NCI-H510A treated with DMSO at 0.1 percent for 48 hours (cell line): Measurements from ENCODE around the gene TTR.

Experiments used
- DNase-seq: peaks from one replicate; lab custom pipeline; 2025; lab: John Stamatoyannopoulos, UW

TTR gene

DNA sequence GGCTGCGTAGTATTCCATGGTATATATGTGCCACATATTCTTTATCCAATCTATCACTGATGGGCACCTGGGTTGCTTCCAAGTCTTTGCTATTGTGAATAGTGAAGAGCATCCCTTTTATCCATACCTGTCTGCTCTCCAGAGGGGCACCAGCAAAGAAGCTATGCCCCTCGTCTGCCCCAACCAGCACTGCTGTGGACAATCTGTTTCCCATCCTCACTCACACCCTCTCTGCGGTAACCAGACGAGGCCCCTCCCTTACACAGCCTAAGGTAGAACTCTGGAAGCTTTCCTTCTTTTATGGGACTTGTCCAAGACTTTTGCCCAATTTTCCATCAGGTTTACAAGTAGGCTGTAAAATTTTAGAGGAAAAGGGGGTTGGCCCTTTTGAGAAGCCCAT, 24.9 kb downstream of the TTR start:
- no peak for DNase-seq

DNA sequence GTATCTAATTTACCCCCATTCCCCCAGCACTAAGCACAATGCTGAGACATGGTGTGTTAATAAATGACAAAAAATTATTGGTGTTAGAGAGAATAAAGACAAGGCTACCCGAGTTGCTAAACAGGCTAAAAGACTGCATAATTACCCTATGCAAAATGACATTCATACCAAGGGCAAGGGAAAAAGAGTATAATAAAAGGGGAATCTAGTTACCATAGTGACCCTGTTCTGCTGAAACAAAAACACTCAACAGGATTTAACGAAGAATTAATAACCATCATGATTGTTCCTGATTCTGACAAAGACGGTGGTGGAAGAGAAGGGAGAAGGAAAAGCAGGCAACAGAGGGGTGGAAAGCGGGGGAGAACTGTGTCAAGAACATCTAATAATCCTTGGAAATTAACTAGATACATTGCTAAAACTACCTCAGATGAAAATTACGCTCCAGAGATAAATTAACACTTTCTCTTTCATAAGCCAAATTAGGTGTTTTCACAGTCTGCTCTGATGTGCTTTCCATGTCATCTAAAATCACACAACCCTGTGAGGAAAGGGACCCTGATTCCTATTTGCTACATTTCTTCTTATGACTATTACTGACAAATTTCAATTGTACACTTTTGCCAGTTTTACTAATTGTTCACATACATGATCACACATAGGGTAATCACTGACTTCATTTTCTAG, 25.5 kb downstream of the TTR start:
- DNase-seq, result no peak

DNA sequence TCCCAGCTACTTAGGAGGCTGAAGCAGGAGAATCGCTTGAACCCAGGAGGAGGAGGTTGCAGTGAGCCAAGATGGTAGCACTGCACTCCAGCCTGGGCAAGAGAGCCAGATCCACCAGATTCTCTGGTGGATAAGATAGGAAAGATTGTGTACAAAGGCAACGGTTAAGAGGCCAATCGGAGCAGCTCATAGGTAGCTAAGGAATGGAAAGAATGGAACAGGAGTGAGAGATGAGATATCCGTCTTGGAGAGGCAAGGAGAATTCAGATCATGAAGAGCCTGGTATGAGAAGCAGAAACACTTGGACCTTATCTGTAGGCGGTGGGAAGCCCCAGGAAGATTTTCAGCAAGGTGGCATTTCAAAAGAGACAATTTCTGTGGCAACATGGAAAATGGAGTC, 27.1 kb downstream of the TTR start:
- DNase-seq, result no peak

DNA sequence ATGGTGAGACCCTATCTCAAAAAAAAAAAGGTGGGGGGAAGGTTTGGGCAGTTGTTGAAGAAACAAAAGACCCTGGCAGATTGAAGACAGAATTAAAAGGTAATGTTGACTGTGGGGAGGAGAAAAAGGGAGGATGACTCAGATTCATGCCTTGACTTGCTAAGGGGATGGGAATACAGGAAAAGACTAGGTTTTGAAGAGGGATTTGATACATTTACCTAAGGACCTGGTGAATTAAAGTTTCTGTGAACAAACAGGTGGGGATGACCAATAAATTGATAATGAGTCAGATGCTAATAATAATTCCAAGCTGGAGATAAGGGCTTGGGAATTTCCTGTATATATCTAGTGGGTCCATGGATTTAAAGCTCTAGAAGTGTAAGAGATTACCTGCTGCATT, 27.6 kb downstream of the TTR start:
- DNase-seq, result no peak

DNA sequence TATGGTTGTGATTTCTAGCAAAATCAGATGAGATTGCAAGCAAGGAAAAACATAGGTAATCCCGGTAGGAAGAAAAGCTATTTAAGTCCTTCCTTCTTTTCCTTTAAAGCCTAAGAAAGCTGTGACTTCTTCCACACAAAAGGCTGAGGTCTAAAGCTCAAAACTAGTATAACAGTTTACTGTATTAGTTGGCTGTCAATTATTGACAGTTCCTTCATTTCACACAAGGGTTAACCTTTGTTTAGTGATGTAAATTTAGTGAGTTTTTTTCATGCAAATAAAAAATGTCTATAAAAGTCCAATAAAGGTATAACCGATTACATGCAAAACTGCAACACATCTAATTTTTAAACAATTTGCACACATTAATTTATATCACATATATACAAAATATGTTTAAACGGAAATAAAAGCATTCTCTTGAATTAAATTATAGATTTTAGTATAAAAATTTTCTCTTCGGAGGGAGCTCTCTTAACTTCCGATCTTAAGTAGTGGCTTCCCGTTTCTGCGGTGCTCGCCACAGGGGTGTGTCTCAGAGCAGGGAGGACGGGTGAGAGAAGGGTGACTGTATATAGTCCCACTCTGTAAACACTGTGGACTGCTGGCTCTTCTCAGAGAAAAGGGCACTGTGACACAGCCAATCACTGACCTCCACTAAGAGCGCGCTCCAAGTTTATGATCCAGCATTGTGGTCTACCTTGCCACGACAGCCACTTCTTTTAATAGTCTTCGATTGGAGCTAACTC, 33.4 kb downstream of the TTR start:
- DNase-seq, result no peak

DNA sequence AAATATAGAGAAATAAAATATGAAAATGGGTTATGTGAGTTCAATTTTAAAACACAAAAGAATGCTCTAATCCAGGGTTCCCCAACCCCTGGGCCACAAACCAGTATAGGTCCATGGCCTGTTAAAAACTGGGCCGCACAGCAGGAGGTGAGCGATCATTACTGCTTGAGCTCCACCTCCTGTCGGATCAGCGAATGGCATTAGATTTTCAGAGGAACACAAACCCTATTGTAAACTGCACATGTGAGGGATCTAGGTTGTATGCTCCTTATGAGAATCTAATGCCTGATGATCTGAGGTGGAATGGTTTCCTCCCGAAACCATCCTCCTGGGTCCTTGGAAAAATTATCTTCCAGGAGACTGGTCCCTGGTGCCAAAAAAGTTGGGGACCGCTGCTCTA, 34.7 kb downstream of the TTR start:
- no peak for DNase-seq

DNA sequence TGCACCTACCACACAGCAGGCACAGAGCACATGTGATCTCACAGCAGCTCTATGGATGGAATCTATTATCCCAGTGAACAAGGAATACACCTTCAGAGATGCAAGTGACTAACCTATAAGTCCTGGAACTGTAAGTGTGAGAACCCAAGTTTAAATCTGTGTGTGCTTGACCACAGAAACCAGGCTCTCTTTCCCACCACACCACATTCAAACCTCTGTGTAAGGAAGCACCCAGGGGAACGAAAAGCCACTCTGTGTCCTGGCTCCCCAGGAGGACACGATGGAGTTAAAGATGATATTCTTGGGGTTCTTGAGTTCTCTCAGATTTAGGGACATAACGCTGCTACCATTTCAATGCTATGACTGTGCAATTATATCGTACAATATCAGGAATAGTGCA, 38.9 kb downstream of the TTR start:
- no peak for DNase-seq

DNA sequence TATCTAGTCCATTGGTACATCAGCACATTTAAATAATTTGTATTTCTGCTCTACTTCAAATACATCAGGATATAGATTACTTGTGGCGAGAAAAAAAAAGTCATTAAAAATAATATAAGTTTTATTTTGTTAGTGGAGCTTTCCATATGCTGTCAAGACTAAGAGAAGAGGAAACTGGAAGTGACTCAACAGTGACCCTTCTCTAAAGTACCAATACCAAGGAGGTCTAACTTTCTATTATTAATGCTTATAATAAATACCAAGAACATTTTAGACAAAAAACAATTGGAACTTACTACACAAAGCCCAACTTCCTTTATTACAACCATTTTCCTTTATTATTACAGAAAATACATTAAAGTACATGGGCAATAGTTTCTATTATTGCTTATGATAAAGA, 39.8 kb downstream of the TTR start:
- no peak for DNase-seq

DNA sequence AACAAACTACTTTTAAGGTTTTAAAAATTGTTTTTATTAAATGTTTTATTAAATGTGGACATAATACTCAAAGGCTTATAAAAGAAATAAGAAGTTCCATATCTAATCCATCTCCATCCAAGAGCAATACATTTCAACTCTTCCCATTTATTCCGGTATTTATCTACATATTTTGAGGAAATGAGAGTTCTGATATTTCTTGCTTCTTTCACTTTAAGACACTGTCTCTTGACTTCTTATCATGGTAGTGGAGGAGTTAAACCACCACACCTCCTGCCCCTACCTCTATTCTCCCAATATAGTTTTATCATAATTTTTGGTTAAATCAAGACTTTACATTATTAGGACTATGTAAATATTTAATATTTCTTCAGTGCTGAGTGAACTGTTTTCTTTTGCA, 40.7 kb downstream of the TTR start:
- no peak for DNase-seq

DNA sequence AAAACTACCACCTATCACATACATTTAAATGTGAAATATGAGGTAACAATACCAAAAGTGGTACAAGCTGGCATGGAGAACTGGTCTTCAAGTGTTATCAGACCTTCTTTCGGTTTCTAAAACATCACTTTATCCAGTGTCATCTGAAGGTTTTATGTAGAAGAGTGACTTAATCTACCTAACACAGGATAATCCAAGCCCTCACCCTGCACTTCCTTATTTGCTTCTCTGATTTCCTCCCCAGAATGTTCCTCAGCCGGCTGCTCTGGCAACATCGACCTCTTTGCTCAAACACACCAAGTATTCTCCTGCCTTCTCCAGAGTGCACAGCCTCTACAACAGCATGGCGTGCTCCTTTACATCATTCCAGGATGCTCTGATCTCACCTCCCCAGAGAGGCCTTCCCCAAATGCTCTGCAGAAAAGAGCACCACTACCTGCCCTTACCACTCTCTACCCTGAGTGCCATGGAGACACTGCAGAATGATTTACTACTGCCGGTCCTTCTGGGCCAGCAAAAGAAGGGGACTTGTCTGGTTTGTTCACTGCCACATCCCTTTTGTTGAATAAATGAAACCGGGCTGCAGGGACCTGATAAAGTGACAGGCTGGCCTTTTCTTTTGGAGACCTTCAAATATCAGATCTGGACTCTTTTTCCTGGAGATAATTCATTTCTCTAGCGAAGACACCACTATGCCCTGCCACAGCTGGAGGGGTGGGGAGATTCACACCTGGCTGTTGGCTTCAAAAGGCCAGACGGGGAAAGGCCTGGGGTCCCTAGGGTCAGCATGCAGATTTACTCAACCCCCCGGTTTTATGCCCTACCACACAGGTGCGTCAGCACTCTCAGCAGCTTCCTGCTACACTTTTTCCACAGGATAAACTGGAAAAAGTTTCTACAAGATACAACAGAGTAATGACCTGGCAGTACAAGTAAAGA, 42.0 kb downstream of the TTR start:
- no peak for DNase-seq

DNA sequence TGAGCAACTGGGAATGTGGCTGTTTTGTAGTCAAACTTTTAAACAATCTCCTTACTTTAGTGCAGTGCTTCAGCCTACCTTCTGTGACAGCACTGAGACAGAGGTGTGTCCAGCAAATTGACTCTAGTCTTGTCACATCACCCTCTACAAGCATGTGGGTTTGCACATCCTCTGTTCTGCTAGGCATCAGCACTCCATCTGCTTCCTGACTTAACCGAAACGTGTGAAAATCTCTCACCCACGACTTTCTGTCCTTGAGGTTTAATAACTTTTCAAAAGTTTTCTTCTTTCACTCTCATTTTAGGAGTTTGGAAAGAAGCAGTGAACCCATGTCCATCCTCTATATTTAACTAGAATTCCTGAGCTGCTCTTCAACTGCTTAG, 42.6 kb downstream of the TTR start:
- no peak for DNase-seq

DNA sequence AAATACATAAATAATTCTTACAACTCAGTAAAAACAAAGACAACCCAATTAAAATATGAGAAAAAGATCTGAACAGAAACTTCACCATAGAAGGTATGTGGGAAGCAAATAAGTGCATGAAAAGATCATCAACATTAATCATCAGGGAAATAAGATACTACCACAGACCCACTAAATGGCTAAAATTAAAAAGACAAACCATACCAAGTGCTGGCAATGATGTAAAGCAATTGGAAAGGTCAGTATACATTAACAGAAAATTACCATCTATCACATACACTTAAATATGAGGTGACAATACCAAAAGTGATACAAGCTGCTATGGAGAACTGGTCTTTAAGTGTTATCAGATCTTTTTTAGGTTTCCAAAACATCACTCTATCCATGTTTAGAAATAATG, 44.7 kb downstream of the TTR start:
- DNase-seq, result no peak

DNA sequence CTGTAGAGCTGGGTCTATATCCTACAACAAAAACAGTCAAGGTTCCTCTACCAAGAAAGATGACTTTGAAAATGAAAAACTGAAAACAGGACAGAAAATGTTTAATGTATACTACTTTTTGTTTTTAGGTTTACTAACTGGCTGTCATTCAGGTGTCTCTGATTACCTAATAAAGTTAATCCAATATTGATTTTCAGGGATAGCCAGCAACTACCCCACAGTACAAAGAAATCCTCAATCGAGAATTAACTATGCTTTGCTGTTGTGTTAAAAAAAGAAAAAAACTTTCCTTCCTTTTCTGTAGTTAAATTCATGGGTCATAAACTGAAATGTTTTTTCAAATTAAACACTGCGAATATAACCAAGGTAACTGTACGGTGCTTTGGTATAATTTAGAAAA, 45.8 kb downstream of the TTR start:
- DNase-seq, result no peak

DNA sequence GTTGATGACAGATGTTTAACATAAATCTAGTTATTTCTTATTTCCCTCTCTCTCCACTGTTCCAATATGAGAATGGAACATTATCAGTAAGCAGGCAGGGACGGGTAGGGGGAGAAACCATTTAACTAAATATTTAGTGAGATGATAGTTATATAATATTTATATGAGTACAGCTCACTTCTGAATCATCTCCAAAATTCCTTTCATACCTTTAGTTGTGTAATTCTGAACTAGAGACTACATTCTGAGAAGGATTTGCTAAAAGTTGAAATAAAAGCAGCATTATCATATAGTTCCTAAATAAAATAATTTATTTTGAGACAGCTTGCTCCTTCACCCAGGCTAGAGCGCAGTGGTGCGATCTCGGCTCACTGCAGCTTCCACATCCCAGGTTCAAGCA, 51.3 kb downstream of the TTR start:
- no peak for DNase-seq

DNA sequence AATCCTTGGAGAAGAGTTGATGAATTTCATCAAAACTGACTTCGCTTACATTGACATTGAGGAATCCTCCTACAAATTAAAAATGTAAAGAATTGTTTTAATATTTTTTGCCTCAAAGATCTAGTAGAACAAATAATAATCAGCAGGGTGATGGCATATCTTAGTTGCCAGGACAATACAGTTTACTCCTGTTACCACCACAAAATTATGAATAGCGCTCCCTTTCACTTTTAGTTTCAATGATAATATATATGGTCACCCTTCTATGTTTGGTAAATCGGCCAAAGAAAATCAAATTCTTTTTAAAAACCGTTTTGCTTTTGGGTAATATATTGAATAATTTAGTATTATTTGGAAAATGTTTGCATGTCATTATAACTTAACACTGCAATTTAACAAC, 53.7 kb downstream of the TTR start:
- no peak for DNase-seq

DNA sequence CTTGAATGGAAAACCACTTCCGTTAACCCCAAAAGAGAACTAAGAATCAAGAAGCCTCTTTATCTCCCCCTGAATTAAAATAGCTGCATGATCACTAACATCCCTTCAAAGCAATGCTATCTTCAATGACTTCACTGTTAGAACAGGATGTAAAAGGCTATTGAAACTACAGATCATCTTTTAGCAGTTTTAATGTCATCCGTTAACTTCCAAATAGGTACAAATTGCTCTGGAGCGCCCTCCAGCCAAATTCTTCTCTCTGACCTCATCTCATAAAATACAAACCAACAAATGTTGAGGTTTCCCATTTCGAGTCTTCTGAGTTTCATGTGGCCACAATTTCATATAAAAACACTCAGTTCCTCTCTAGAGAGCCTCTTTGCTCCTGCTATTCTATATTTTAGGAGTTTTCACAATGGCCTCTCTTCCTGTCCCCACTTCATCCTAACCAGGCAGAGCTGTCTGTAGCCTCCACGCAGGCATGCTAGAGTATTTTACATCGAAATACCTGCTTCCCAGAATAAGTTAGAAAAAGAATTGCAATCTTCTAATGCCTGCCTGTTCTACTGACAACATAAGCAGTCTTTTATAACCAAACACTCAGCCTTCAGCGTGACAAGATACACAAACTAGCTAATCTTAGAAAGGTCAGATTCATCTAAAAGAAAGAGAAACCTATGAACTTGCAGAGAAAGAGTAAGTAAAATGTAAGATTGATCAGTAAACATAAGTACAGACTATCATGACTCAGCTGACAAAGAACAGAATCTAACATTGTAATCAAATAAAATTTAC, 54.9 kb downstream of the TTR start:
- no peak for DNase-seq

DNA sequence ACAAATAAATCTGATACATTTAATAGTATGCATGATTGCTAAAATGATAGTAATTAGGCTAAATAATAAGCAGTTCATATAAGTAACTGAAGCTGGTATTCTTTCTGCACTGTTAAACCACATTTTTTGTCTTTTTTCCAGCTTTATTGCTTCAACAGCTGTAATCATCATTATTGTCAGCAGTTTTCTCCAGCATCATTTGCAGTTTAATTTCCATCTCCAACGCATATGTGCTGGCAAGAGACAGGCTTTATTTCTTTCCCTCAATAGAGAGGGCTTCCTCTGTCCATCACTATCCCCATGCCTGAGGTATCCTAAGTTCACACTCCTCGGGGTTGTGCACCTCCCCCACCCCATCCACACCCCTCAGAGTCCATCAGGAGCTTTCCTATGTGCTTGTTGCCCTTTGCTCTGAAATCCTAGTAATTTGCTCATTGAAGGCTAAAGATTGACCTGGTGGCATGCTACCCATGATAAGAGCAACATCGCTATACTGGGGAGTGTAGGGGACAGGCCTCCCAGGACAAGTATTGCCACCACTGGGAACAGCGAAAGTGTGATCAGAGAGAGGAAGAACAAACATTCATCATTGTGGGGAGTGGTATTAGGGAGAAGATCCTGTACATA, 55.6 kb downstream of the TTR start:
- no peak for DNase-seq
